Inflammatory macrophage treated with lipopolysaccharide for 1 hour (primary cell): Measurements from ENCODE around the gene IFNAR2.

Experiments used
- DNase-seq, 2 donors: peaks; one replicate each; pipeline ENCODE4 v3.0.0-alpha.2; 2020 to 2022

IFNAR2 gene

GRCh38 chr21:33229784-33230544 is at the start of gene IFNAR2:
TSS of gene IFNAR2 (plus strand) at chr21:33229938. CDS start at chr21:33241923, 11,985 bp downstream.
- peak; percentile 64 to 73 for DNase-seq

GRCh38 chr21:33185852-33186251 is 43.9 kb upstream of the IFNAR2 start:
- no peak for DNase-seq

- DNase-seq, result no peak
Measured at GRCh38 chr21:33187276-33187675, 42.5 kb upstream of the IFNAR2 start.

- no peak for DNase-seq
Measured at GRCh38 chr21:33189237-33189636, 40.5 kb upstream of the IFNAR2 start.

- DNase-seq, result no peak
Measured at GRCh38 chr21:33189824-33190223, 39.9 kb upstream of the IFNAR2 start.

- peak; percentile 17 to 84 for DNase-seq
Measured at GRCh38 chr21:33196941-33197374, 32.8 kb upstream of the IFNAR2 start.

- DNase-seq, result no peak
Measured at GRCh38 chr21:33197496-33197895, 32.2 kb upstream of the IFNAR2 start.

- DNase-seq, result peak; percentile 85 to 87
Measured at GRCh38 chr21:33198346-33199099, 31.2 kb upstream of the IFNAR2 start.

GRCh38 chr21:33199100-33199464 is 30.7 kb upstream of the IFNAR2 start:
- DNase-seq, result no peak

- DNase-seq, result peak; percentile 98 to 99
Measured at GRCh38 chr21:33199516-33200217, 30.1 kb upstream of the IFNAR2 start.

GRCh38 chr21:33201956-33202355 is 27.8 kb upstream of the IFNAR2 start:
- DNase-seq, result no peak

- peak in 1 of 2 donors; percentile 20 for DNase-seq
Measured at GRCh38 chr21:33202464-33203363, 27.0 kb upstream of the IFNAR2 start.

GRCh38 chr21:33203371-33203724 is 26.4 kb upstream of the IFNAR2 start:
- no peak for DNase-seq

- peak; percentile 65 to 76 for DNase-seq
Measured at GRCh38 chr21:33205476-33205875, 24.3 kb upstream of the IFNAR2 start.

GRCh38 chr21:33206771-33207281 is 22.9 kb upstream of the IFNAR2 start:
- peak; percentile 45 to 52 for DNase-seq

- no peak for DNase-seq
Measured at GRCh38 chr21:33207449-33208149, 22.1 kb upstream of the IFNAR2 start.

GRCh38 chr21:33208534-33208933 is 21.2 kb upstream of the IFNAR2 start:
- DNase-seq, result no peak

GRCh38 chr21:33211305-33211704 is 18.4 kb upstream of the IFNAR2 start:
- DNase-seq, result no peak

GRCh38 chr21:33211732-33212131 is 18.0 kb upstream of the IFNAR2 start:
- DNase-seq, result no peak

GRCh38 chr21:33212159-33212851 is 17.4 kb upstream of the IFNAR2 start:
- no peak for DNase-seq

- DNase-seq, result no peak
Measured at GRCh38 chr21:33214056-33214455, 15.7 kb upstream of the IFNAR2 start.
